D341Med (cell line): ENCODE results near the gene ANKRD44.
A peak's percentile ranks its signal among the peaks of the same experiment; 100 is the strongest.

Experiments used
- DNase-seq: peaks from one replicate; pipeline ENCODE4 v3.0.0; 2012; ENCODE audit warnings: low spot score

The ANKRD44 gene

GRCh38 chr2:197207598-197207997 lies 103.0 kb downstream of the ANKRD44 start:
- DNase-seq: no peak

DNA sequence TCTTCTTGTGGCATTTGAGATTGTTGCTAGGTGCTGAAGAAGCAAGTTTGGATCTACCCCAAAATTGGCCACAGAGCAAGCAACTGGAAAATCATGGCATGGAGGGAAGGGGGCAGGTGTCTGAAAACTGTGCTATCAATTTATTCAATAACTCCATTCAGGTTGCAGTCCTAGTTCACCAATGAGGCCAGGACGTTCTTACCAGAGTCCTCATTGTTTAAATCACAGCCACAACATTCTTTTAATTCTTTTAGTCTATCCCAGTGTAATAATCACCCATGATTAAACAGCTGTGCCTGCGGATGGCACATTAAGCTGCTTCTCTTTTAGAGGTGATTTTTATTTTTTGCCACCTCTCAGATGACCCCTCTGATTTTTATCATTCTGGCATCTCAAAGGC lies 103.5 kb downstream of the ANKRD44 start:
- DNase-seq: no peak

- no peak for DNase-seq
Measured at GRCh38 chr2:197205585-197206215, 104.9 kb downstream of the ANKRD44 start.

DNA sequence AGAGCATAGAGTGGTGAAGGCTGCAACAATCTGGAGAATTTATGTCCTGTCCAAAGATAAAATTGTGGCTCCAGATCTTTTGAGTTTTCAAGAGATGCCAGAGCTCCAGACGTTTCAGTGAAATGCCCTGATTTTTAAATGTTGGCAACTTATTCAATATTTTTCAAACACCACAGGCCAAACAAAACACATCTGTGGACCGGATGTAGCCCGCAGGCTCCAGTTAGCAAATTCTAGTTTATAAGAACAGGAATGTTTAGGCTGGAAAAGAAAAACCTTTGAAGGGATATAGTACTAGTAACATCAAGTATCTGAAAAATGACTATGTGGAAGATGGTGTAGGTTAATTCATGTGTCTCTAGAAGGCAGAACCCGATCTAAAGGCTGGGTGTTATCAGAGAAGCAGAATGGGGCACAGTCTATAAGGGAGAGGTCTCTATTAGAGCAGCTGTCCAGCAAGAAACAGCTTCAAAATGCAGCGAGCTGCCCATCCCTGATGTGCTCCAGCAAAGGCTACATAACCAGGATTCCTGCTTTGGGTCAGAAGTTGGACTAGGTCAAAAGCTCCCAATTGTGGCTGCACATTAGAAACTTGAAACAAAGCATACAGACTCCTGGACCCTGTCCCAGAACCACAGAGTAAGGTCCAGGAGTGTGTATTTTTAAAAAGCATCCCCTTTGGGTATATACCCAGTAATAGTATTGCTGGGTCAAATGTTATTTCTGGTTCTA lies 105.9 kb downstream of the ANKRD44 start:
- no peak for DNase-seq

- DNase-seq: no peak
Measured at GRCh38 chr2:197201874-197202273, 108.7 kb downstream of the ANKRD44 start.

DNA sequence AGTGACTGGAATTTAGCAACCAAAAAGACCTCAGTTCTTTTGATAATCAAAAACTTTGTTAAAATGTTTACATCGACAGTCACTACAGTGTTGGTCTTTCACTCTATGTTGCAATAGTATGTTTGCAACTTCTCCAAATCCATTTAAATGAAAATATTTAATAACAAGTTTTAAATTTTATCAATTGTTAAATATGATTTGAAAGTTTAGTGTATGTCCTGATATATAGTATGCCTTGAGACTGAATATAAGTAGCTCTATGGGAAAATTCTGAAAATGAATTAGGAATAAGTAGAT lies 109.9 kb downstream of the ANKRD44 start:
- no peak for DNase-seq

- DNase-seq: no peak
Measured at GRCh38 chr2:197200051-197200761, 110.4 kb downstream of the ANKRD44 start.

- no peak for DNase-seq
Measured at GRCh38 chr2:197198890-197199289, 111.7 kb downstream of the ANKRD44 start.

DNA sequence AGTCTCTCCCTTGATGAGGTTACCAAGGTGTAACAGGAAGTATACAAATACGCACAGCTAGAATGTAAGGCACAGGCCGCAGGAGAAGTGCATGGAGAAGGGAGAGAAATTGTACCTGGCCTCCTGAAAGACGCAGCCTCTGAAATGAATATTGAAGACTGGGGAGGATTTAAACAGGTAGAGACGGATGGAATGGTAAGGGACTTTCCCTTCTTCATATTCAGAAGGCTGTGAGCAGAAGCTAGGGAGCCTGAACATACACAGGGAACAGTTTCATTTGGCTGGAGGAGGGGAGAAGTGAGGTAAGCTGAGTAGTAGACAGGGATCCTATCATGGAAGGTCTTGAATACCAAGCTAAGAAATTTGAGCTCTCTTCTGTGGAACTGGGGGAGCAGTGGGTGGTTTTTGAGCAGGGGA lies 112.7 kb downstream of the ANKRD44 start:
- no peak for DNase-seq

- DNase-seq: no peak
Measured at GRCh38 chr2:197196541-197197180, 113.9 kb downstream of the ANKRD44 start.

DNA sequence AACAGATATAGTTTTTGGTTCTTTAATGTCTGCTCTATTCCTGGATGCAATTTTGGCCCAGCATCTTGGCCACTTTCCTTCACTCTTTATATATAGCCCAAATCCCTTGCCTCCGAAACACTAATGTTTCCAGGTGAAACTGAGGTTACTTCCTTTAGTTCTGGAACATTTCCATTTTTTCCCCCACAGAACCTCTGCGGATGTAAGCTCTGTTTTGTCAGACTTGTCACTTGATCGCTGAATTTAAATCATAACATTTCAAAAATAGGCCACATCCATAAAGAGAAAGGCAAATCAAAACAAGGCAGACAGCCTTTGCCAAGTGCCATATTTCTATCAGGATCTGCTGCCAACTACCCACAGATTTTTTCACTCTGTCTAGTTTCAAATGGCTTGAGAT lies 115.1 kb downstream of the ANKRD44 start:
- DNase-seq: no peak

GRCh38 chr2:197191940-197192322 lies 118.6 kb downstream of the ANKRD44 start:
- DNase-seq: no peak

DNA sequence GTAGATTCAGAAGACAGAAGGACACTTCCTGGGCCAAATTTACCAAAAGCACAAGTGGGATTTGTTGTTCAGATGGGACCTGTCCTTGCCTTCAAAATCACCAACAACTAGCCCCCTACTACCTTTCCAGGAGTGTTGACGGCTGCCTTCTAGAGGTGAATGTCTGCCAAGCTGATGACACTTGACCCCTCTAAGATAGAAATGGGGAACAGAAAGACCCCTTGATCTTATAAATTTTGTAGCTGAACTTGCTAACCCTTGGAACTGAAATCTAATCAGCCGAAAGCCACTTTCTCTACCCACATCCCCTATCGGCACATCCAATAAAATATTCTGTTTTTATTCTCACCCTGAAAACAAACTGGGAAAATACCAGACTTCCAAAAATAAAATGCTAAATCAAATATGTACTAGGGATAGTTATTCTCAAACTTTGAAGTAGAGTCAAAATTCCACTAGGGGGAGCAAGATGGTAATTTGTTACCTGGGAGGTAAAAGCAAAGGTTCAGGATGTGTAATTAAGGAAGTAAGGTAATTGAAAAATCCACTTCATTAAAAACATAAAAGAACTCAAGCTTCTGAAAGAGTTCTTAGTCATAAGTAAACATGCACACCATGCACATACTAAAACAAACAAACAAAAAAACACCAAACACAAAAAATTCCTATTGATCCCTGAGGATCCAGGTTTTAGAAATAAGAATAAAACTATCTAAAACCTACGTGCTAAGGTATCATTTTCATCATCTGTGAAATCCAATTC lies 119.2 kb downstream of the ANKRD44 start:
- peak; percentile 29 for DNase-seq

DNA sequence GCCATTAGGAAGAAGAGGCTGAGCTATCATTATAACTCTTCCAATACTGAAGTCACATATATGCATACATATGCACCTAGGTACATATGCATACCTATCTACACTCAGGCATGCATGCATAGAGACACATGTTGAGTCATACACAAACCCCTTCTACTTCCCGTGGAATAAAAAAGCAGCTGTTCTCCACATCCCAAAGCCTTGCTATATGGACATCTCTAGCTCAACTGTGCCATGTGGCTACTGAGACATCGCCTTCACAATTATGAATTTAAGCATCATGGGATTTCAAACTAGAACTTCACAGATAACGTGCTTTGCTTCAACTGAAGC lies 120.5 kb downstream of the ANKRD44 start:
- DNase-seq: no peak

DNA sequence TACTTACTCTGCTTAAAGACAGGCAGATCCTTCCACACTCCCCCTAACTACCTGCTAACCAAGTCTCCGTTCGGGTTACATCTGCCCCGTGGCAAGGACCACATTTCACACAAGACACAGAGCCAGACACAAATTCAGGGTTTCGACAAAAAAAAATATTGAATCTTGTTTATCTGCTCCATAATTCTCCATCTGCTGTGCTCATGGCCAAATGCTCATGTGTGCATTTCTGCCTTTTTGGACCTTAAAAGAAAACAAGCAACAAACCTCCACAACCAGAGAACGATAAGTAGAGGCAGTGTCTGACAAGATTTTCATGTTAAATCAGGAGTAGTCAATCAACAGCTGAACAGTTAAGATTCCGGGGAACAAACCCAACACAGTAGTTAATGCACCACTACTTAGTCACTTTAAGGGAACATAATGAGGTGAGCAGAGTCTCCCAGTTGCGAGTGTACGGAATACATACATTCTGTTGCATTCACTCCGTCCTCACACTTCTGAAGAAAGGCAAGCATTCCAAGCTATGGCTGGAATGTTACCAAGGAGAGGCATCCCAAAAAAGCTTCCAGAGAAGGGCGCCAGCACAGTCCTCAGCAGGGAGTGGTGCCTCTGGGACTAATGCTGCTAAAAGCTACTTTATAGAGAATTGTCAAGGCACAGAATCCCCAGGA lies 121.0 kb downstream of the ANKRD44 start:
- DNase-seq: no peak

- DNase-seq: no peak
Measured at GRCh38 chr2:197185676-197186075, 124.9 kb downstream of the ANKRD44 start.

DNA sequence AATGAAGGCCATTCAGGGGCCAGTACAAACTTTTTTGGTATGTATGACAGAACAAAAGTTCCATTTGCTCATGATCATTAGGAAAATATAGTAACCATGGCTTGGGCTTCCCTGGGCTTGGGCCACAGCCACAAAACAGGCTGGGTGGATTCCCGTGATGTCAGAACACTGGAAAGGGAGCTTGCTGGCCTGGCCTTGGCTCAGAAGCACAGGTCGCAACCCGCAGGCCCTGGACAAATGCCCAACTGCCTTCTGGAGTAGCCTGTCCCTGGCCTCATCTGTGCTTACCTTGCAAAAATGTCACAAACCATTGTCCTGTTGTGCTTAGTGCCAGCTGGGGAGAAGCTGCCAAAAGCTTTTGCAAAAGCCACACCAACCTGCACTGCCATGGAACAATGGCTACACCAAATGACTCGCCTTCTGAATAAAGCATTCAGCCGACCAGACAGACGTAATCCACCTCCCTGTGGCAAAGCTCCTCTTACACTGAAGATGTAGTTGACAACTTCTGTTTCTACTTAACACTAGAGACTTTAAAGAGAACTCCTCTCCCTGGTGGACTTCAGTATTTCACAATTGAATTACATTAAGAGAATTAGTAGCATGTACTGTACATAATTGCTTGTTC lies 125.5 kb downstream of the ANKRD44 start:
- no peak for DNase-seq

DNA sequence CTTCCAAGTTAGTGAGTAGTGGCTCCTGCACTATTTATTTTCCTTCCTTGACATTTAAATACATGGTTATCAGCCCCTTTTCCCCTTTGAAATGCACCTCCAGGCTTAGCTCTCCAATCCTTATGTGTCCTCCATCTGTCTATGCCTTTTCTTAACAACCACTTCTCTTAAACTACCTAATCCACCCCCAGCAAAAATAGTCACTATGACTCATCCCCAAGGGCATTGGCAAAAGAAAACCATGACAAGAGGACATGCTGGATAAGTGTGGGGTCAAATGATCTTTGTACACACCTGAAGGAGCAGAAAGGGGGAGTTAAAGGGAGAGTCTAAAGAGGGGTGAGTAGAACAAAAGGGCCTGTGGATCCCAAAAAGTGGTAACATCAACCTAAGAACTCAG lies 127.2 kb downstream of the ANKRD44 start:
- DNase-seq: no peak

GRCh38 chr2:197182668-197183067 lies 127.9 kb downstream of the ANKRD44 start:
- DNase-seq: no peak

DNA sequence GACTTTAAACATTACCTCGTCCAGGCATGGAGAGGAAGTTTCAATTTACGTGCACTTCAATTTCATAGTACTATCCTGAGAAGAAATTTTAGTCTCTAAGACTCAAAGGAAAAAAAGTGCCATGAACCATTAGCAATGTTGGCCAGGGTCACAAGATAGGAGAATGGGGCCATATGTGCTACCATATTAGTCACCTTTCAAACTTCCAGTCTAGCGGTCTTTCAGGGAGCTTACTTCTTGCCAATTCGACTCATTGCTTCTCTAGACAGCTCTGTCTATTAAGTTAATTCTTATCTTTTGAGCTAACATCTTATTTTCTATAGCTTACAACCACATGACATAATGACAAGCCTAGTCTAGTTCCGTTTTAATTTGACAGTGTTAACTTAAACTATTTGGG lies 129.1 kb downstream of the ANKRD44 start:
- DNase-seq: no peak

DNA sequence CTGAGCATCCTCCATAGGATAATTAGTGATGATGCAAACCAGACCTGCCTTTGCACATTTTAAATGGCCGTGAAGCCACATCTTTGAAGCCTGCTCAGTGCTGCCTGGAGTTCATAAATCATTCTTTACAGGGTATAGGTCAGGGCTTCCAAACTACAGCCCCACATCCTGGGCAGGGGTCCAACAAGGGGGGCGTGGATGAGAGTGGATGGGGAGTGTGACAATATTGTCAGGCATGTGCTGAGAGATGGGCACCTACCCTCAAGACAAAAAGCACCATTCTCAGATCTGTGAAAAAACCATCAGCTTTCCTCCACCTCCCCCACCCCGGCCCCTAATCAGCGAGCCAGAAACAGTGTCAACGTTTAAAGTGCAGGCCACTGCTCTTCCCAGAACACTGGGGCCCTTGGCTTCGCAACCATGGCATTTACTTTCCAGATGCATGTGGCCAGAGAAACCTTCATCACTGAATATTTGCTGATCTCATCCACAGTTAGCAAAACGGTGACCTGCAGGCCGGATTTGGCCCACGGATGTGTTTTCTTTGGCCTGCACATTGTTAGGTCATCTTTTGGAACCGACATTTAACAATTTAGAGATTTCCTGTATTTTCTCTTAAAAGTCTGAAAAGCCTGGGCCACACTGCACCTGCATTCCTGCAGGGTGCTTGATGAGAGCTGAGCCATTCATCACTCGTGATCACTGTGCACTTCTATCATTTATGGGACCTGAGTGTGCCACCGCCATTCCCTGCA lies 130.7 kb downstream of the ANKRD44 start:
- DNase-seq: no peak
